Right atrium auricular region (tissue), 2 donors: ENCODE results near the gene MLANA. TPM values are rescaled to one million over a fixed set of nuclear protein-coding genes. Genes with fewer than 3 reads are reported as not detected.

Experiments
- DNase-seq: peaks from one replicate; pipeline ENCODE4 v3.0.0-alpha.2; 2019; ENCODE audit warnings: low spot score
- H3K27ac ChIP-seq, 2 donors: fragments of 200-600 bp; sonication (generic); 1 replicate in 1 of 2; 2 replicates in 1 of 2; pipeline ENCODE4 v1.5.1; 2016 to 2019
- H3K27me3 ChIP-seq, 2 donors: fragments of 200-600 bp; sonication (generic); one replicate each; pipeline versions ENCODE4 v1.5.1 to v1.6.0; 2017 to 2019
- H3K36me3 ChIP-seq: fragments of 200-600 bp; sonication (generic); one replicate; pipeline ENCODE4 v1.5.1; 2016
- H3K4me1 ChIP-seq, 2 donors: fragments of 200-600 bp; sonication (generic); one replicate each; pipeline versions ENCODE4 v1.5.1 to v1.6.0; 2017 to 2019
- H3K4me3 ChIP-seq, 2 donors: fragments of 200-600 bp; sonication (generic); 1 replicate in 1 of 2; 2 replicates in 1 of 2; pipeline ENCODE4 v1.5.1; 2017 to 2019; ENCODE audit warnings: mild to moderate bottlenecking in 1 of 2, moderate library complexity in 1 of 2
- H3K9me3 ChIP-seq, 2 donors: fragments of 200-600 bp; sonication (generic); one replicate each; pipeline ENCODE4 v1.5.1; 2019
- total RNA-seq, 2 donors: library from RNA; depleted of rRNA; stranded (reverse); fragments of >200 nt; gene quantifications; one replicate each; pipeline ENCODE4 v1.1.0, GENCODE V29; 2016
- TF ChIP-seq, protein P1 (sequence below), 2 donors: fragments of 200-600 bp; sonication (generic); IDR thresholded peaks; one replicate each; pipeline ENCODE4 v1.5.1; 2019; ENCODE audit warnings: antibody characterized with exemption in 2 of 2

MLANA gene
- total RNA-seq: not detected

GRCh38 chr9:5890641-5891040, at the start of gene MLANA:
TSS of gene MLANA (plus strand) at chr9:5890889. CDS start at chr9:5892475, 1,586 bp downstream.
- Histone ChIP-seq H3K4me1 (no peaks in the 10 kb centered on the region), H3K4me3 (no peak within 1 kb of the TSS), H3K9me3 (no peaks in the 10 kb centered on the region), H3K27ac (no peak within 1 kb of the TSS), H3K36me3 (no peaks in the 10 kb centered on the region), H3K27me3 (no peaks in the 10 kb centered on the region)
- DNase-seq: no peak
- TF ChIP-seq, protein P1, sequence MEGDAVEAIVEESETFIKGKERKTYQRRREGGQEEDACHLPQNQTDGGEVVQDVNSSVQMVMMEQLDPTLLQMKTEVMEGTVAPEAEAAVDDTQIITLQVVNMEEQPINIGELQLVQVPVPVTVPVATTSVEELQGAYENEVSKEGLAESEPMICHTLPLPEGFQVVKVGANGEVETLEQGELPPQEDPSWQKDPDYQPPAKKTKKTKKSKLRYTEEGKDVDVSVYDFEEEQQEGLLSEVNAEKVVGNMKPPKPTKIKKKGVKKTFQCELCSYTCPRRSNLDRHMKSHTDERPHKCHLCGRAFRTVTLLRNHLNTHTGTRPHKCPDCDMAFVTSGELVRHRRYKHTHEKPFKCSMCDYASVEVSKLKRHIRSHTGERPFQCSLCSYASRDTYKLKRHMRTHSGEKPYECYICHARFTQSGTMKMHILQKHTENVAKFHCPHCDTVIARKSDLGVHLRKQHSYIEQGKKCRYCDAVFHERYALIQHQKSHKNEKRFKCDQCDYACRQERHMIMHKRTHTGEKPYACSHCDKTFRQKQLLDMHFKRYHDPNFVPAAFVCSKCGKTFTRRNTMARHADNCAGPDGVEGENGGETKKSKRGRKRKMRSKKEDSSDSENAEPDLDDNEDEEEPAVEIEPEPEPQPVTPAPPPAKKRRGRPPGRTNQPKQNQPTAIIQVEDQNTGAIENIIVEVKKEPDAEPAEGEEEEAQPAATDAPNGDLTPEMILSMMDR (IDR thresholded peaks at IDR 0.05): no peak

DNA sequence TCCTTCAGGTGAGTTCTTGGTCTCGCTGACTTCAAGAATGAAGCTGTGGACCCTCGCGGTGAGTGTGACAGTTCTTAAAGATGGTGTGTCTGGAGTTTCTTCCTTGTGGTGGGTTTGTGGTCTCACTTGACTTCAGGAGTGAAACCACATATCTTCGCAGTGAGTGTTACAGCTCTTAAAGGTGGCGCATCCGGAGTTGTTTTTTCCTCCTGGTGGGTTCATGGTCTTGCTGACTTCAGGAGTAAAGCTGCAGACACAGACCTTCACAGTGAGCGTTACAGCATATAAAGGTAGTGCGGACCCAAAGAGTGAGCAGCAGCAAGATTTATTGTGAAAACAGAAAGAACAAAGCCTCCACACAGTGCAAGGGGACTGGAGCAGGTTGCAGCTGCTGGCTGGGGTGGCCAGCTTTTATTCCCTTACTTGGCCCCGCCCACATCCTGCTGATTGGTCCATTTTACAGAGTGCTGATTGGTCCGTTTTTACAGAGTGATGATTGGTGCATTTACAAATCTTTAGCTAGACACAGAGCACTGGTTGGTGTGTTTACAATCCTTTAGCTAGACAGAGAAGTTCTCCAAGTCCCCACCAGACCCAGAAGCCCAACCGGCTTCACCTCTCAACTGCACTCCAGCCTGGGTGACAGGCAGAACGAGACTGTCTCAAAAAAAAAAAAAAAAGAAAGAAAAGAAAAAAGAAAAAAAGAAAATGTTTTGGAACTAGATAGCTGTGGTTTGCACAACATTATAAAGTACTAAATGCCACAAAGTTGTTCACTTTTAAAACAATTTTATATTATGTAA, 48.7 kb upstream of the MLANA start:
- no peaks in the 10 kb centered on the region for H3K9me3 ChIP-seq
- DNase-seq: no peak

DNA sequence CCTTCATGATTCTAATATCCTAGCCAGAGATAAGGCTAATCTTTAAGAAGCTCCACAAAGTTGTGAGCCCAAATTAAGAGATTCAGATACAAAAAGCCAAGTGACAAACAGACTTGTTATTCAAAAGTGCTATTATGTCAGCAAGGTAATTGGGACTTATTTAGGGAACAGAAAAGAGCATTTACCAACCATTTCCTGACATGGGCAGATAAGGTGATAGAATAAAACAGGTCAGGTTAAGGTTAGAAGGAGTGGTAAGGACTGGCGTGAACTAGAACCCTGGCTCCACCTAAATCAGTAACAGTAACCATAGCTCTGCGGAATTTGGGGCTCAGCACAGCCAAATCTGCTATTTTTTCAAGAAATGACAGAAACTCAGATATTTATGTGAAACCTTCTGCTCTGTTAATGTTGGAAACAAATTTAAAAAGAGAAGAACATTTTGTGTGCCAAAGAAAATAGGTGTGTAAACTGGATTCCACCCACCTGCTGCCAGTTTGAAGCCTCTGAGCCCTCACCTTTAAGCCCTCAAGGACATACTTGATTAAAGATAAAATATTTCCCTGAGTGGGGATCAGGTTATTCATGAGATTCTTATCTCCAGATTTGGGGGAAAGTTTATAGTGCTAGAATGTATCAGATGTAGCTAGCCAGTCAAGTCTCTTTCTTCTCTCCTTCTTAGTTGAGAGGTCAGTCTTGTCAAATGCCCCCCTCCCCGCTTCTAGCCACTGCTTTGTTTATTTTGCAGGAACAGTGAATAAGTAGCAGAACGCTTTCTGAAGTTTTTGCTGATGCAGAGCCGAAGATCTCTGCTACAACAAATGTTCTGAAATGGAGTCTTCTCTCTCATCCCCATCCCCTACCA, 47.5 kb upstream of the MLANA start:
- no peak overlapping the region for H3K4me3 ChIP-seq
- H3K27me3 ChIP-seq: no peaks in the 10 kb centered on the region
- H3K9me3 ChIP-seq: no peaks in the 10 kb centered on the region
- no peak for DNase-seq
- H3K36me3 ChIP-seq: no peaks in the 10 kb centered on the region
- no peak overlapping the region for H3K27ac ChIP-seq
- H3K4me1 ChIP-seq: no peaks in the 10 kb centered on the region
- TF ChIP-seq, protein P1 (IDR thresholded peaks at IDR 0.05): no peak

More for the DNA sequence above, 48.7 kb upstream of the MLANA start:
- no peak overlapping the region for H3K4me3 ChIP-seq
- no peaks in the 10 kb centered on the region for H3K4me1 ChIP-seq
- no peaks in the 10 kb centered on the region for H3K36me3 ChIP-seq
- TF ChIP-seq, protein P1 (IDR thresholded peaks at IDR 0.05): no peak
- no peaks in the 10 kb centered on the region for H3K27me3 ChIP-seq
- no peak overlapping the region for H3K27ac ChIP-seq

DNA sequence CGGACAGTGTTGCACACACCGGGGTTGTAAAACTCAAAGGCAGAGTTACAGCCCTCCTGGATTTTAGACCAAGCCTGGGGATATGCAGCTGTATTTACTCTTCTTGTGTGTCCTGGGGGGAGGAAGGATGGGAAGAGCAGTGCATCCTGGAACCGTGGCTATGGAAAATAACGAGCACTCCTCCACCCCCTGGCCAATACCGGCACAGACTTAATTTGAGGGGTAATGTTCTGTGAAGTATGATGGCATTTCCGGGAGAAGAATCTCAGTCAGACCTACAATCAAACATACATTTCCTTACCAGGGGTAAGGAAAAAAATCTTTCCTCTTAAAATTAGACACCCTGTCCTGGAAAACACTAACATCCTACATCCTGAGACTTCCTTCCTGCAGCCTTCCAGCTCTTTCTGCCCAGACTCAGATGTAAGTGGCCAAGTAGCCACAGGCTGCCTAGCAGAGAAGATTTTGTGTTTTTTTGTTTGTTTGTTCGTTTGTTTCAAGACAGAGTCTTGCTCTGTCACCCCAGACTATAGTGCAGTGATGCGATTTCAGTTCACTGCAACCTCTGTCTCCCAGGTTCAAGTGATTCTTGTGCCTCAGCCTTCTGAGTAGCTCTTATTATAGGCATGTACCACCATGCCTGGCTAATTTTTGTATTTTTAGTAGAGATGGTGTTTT, 46.8 kb upstream of the MLANA start:
- H3K27me3 ChIP-seq: no peaks in the 10 kb centered on the region
- no peaks in the 10 kb centered on the region for H3K4me1 ChIP-seq
- H3K36me3 ChIP-seq: no peaks in the 10 kb centered on the region
- H3K9me3 ChIP-seq: no peaks in the 10 kb centered on the region
- no peak overlapping the region for H3K27ac ChIP-seq
- DNase-seq: no peak
- TF ChIP-seq, protein P1 (IDR thresholded peaks at IDR 0.05): no peak
- no peak overlapping the region for H3K4me3 ChIP-seq

GRCh38 chr9:5845157-5845531, 45.5 kb upstream of the MLANA start:
- DNase-seq: no peak
- TF ChIP-seq, protein P1 (IDR thresholded peaks at IDR 0.05): no peak
- H3K4me3 ChIP-seq: no peak overlapping the region
- no peaks in the 10 kb centered on the region for H3K4me1 ChIP-seq
- H3K9me3 ChIP-seq: no peaks in the 10 kb centered on the region
- no peaks in the 10 kb centered on the region for H3K36me3 ChIP-seq
- H3K27ac ChIP-seq: no peak overlapping the region
- no peaks in the 10 kb centered on the region for H3K27me3 ChIP-seq
